Right atrium auricular region (tissue), 2 donors: ENCODE results near the gene SFT2D2. TPM values are rescaled to one million over a fixed set of nuclear protein-coding genes. Genes with fewer than 3 reads are reported as not detected.

Experiments used
- DNase-seq: peaks from one replicate; pipeline ENCODE4 v3.0.0-alpha.2; 2019; ENCODE audit warnings: low spot score
- H3K27ac ChIP-seq, 2 donors: fragments of 200-600 bp; sonication (generic); 1 replicate in 1 of 2; 2 replicates in 1 of 2; pipeline ENCODE4 v1.5.1; 2016 to 2019
- H3K27me3 ChIP-seq, 2 donors: fragments of 200-600 bp; sonication (generic); one replicate each; pipeline versions ENCODE4 v1.5.1 to v1.6.0; 2017 to 2019
- H3K36me3 ChIP-seq: fragments of 200-600 bp; sonication (generic); one replicate; pipeline ENCODE4 v1.5.1; 2016
- H3K4me1 ChIP-seq, 2 donors: fragments of 200-600 bp; sonication (generic); one replicate each; pipeline versions ENCODE4 v1.5.1 to v1.6.0; 2017 to 2019
- H3K4me3 ChIP-seq, 2 donors: fragments of 200-600 bp; sonication (generic); 1 replicate in 1 of 2; 2 replicates in 1 of 2; pipeline ENCODE4 v1.5.1; 2017 to 2019; ENCODE audit warnings: mild to moderate bottlenecking in 1 of 2, moderate library complexity in 1 of 2
- H3K9me3 ChIP-seq, 2 donors: fragments of 200-600 bp; sonication (generic); one replicate each; pipeline ENCODE4 v1.5.1; 2019
- total RNA-seq, 2 donors: library from RNA; depleted of rRNA; stranded (reverse); fragments of >200 nt; gene quantifications; one replicate each; pipeline ENCODE4 v1.1.0, GENCODE V29; 2016
- TF ChIP-seq, protein P1 (sequence below), 2 donors: fragments of 200-600 bp; sonication (generic); IDR thresholded peaks; one replicate each; pipeline ENCODE4 v1.5.1; 2019; ENCODE audit warnings: antibody characterized with exemption in 2 of 2

SFT2D2 gene
- total RNA-seq, 2 donors from 2014 or later: 12.5 to 23.7 TPM

DNA sequence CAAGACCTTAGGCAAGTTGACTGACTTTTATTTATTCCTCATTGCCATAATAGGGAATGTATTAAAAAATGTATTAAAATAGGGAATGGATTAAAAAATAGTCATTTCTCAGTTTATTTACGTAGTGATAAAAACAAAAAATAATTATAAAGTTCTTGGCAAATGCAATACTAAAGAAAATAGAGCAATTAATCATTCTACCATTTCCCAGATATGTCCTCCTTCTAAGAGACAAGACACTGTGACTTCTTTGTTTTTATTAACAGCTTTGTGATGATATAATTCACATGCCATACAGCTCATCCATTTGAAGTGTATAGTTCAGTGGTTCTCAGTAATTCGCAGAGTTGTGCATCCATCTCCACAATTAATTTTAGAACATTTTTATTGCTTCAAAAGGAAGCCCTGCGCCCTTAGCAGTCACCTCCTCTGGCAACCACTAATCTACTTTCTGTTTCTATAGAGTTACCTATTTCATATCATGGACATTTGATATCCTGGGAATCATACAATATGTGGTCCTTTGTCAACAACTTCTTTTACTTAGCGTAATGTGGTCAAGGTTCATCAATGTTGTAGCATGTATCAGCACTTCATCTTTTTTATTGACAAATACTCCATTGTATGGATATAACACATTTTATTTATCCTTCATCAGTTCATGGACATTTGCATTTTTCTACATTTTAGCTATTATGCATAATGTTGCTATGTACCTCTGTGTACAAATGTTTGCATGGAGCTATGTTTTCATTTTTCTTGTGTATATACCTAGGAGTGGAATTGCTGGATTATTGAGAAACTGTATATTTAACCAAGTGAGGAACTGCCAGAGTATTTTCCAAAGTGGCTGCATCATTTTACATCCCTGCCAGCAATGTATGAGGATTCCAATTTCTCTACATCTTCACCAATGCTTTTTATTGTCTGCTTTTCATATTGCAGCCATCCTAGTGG lies 60.4 kb downstream of the SFT2D2 start:
- no peaks in the 10 kb centered on the region for H3K36me3 ChIP-seq
- TF ChIP-seq, protein P1, sequence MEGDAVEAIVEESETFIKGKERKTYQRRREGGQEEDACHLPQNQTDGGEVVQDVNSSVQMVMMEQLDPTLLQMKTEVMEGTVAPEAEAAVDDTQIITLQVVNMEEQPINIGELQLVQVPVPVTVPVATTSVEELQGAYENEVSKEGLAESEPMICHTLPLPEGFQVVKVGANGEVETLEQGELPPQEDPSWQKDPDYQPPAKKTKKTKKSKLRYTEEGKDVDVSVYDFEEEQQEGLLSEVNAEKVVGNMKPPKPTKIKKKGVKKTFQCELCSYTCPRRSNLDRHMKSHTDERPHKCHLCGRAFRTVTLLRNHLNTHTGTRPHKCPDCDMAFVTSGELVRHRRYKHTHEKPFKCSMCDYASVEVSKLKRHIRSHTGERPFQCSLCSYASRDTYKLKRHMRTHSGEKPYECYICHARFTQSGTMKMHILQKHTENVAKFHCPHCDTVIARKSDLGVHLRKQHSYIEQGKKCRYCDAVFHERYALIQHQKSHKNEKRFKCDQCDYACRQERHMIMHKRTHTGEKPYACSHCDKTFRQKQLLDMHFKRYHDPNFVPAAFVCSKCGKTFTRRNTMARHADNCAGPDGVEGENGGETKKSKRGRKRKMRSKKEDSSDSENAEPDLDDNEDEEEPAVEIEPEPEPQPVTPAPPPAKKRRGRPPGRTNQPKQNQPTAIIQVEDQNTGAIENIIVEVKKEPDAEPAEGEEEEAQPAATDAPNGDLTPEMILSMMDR (IDR thresholded peaks at IDR 0.05): no peak
- no peak overlapping the region for H3K4me3 ChIP-seq
- no peaks in the 10 kb centered on the region for H3K4me1 ChIP-seq
- H3K9me3 ChIP-seq: no peaks in the 10 kb centered on the region
- H3K27me3 ChIP-seq: no peaks in the 10 kb centered on the region
- no peak overlapping the region for H3K27ac ChIP-seq
- DNase-seq: no peak

DNA sequence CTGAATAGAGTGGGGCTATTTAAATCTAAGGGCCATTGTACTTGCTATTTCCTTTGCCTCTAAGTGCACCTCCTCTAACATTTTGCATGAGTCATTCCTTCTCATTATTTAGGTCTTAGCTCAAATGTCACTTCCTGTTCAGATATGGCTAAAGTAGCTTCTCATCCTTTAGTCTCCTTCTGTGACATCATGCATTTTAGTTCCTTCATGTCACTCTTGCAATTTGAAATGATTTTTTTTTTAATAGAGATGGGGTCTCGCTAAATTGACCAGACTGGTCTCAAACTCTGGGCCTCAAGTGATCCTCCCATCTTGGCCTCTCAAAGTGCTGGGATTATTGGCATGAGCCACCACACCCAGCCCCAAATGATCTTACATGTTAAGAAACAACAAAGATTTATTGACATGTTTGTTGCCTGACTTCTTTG lies 61.4 kb downstream of the SFT2D2 start:
- no peak overlapping the region for H3K27ac ChIP-seq
- TF ChIP-seq, protein P1 (IDR thresholded peaks at IDR 0.05): no peak
- H3K27me3 ChIP-seq: no peaks in the 10 kb centered on the region
- no peaks in the 10 kb centered on the region for H3K4me1 ChIP-seq
- H3K36me3 ChIP-seq: no peaks in the 10 kb centered on the region
- H3K4me3 ChIP-seq: no peak overlapping the region
- no peaks in the 10 kb centered on the region for H3K9me3 ChIP-seq
- DNase-seq: no peak

DNA sequence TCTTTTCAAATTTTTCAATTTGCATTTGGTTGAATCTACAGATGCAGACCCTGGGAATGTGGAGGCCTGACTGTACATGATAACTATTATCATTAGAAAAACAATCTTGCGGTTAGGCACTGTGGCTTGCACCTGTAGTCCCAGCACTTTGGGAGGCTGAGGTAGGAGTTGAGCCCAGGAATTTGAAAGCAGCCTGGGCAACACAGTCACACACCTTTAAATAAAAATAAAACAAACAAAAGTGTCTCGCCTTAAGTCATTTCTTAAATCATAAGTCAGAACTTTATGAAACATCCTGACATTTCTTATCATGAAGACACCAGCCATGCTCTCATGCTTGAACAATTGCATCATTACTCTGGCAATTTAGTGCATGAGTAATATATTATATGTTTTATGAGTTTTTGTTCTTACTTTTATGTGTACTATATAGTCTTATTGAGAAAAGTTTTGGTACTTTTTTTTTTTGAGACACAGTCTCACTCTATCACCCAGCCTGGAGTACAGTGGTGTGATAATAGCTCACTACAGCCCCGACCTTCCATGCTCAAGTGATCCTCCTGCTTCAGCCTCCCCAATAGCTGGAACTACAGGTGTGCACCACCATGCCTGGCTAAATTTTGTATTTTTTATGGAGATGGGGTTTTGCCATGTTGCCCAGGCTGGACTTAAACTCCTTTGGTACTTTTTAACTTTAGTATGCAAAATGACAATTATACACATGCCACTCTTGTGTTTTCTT lies 62.7 kb downstream of the SFT2D2 start:
- TF ChIP-seq, protein P1 (IDR thresholded peaks at IDR 0.05): no peak
- H3K27me3 ChIP-seq: no peaks in the 10 kb centered on the region
- H3K4me3 ChIP-seq: no peak overlapping the region
- H3K27ac ChIP-seq: no peak overlapping the region
- H3K4me1 ChIP-seq: no peaks in the 10 kb centered on the region
- no peaks in the 10 kb centered on the region for H3K9me3 ChIP-seq
- no peak for DNase-seq
- H3K36me3 ChIP-seq: no peaks in the 10 kb centered on the region

DNA sequence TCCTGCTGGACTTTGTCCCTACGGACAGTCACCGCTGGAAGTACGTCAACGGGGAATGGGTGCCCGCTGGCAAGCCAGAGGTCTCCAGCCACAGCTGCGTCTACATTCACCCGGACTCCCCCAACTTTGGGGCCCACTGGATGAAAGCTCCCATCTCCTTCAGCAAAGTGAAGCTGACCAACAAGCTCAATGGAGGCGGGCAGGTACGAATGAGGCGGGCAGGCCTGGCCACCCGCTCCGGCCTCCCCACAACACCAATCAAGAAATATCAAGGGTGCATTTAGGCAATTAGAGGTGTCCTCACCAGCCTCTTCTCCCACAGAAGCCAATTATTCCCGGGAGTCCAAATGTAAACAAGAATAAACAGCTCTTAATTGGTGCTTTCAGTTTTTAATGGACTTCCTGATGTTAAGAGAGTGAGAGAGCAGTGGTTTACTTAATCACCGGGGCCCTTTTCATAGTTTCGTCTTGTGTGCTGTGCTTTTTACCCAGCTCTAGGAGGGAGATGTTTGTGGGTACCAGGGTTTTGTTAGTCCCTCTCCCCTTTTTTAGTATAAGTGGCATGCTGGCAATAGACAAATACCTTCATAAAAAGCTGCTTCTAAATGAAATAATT lies 65.5 kb downstream of the SFT2D2 start:
- no peak for DNase-seq
- H3K36me3 ChIP-seq: no peaks in the 10 kb centered on the region
- H3K9me3 ChIP-seq: no peaks in the 10 kb centered on the region
- H3K27me3 ChIP-seq: no peaks in the 10 kb centered on the region
- no peaks in the 10 kb centered on the region for H3K4me1 ChIP-seq
- TF ChIP-seq, protein P1 (IDR thresholded peaks at IDR 0.05): no peak
- H3K27ac ChIP-seq: no peak overlapping the region
- H3K4me3 ChIP-seq: no peak overlapping the region

DNA sequence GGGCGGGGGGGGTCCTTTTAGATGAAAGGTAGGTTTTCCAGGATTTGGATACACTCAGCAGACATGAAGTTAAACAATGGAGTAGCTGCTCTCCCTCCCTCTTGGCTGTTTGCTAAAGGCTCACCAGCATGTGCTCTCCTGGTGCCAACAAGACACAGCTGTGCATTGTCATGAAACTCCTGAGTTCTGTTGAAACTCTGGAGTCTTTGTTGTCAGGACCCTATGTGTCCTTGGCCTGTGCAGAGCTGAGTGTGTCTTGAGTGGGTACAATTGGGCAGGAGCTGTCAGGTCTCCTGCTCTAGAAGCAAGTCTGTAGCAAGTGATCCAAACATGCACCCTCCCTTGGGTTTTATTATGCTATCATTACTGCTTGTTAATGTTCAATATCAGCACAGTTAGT lies 67.6 kb downstream of the SFT2D2 start:
- Histone ChIP-seq H3K27ac (no peak overlapping the region), H3K27me3 (no peaks in the 10 kb centered on the region), H3K9me3 (no peaks in the 10 kb centered on the region), H3K4me3 (no peak overlapping the region), H3K36me3 (no peaks in the 10 kb centered on the region), H3K4me1 (no peaks in the 10 kb centered on the region)
- TF ChIP-seq, protein P1 (IDR thresholded peaks at IDR 0.05): no peak
- no peak for DNase-seq
